ENCODE measurements around the gene SEC23B.
"Not testable (repeated sequence)": the region's sequence is repeated elsewhere in the genome, so short reads cannot be mapped to it uniquely, and the experiment has no call there.

Gene SEC23B

GRCh38 chr20:18497603-18498002 lies 10.1 kb upstream of the SEC23B start:
- no peak overlapping the region for H3K4me3 ChIP-seq (ENCODE audit: low read length)
- H3K27me3 ChIP-seq (ENCODE audit: control insufficient read depth, insufficient read depth, low read length): no peaks in the 10 kb centered on the region
- peaks cover 7% of the 10 kb centered on the region for H3K36me3 ChIP-seq (ENCODE audit: insufficient read depth, low read length)
- H3K4me1 ChIP-seq (ENCODE audit: control insufficient read depth, insufficient read depth, low read length): peaks cover 9% of the 10 kb centered on the region
- H3K9ac ChIP-seq (ENCODE audit: low read depth, low read length): peak overlapping the region; percentile 79
- peak overlapping the region; percentile 78 for H3K4me2 ChIP-seq (ENCODE audit: low read length)
- H3K9me3 ChIP-seq (replicated peaks; ENCODE audit: low read length): no peaks in the 10 kb centered on the region

DNA sequence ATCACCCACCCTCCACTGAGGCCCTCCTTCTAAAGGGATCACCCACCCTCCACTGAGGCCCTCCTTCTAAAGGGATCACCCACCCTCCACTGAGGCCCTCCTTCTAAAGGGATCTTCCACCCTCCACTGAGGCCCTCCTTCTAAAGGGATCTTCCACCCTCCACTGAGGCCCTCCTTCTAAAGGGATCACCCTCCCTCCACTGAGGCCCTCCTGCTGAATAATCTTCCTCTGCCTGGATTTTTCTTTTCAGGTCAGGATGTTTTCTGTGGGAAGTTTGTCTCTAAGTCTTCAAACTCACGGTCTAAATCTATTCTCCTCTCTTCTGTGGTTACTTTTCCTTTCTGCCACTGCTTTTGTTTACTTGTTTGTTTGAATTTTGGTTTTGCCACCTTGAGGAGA lies 6.1 kb upstream of the SEC23B start:
- not testable (repeated sequence) for H3K9ac ChIP-seq (ENCODE audit: low read depth, low read length); H3K4me1 ChIP-seq (ENCODE audit: control insufficient read depth, insufficient read depth, low read length); H3K36me3 ChIP-seq (ENCODE audit: insufficient read depth, low read length); H3K4me3 ChIP-seq (ENCODE audit: low read length); H3K9me3 ChIP-seq (replicated peaks; ENCODE audit: low read length); H3K27me3 ChIP-seq (ENCODE audit: control insufficient read depth, insufficient read depth, low read length); H3K4me2 ChIP-seq (ENCODE audit: low read length)

GRCh38 chr20:18504479-18505060 lies 3.2 kb upstream of the SEC23B start:
- Histone ChIP-seq H3K9me3 (replicated peaks; ENCODE audit: low read length) (no peaks in the 10 kb centered on the region), H3K4me1 (ENCODE audit: control insufficient read depth, insufficient read depth, low read length) (peaks cover 11% of the 10 kb centered on the region), H3K4me2 (ENCODE audit: low read length) (no peak overlapping the region), H3K36me3 (ENCODE audit: insufficient read depth, low read length) (peaks cover under 1% of the 10 kb centered on the region), H3K27me3 (ENCODE audit: control insufficient read depth, insufficient read depth, low read length) (peaks cover 7% of the 10 kb centered on the region), H3K4me3 (ENCODE audit: low read length) (no peak overlapping the region), H3K9ac (ENCODE audit: low read depth, low read length) (no peak overlapping the region)

DNA sequence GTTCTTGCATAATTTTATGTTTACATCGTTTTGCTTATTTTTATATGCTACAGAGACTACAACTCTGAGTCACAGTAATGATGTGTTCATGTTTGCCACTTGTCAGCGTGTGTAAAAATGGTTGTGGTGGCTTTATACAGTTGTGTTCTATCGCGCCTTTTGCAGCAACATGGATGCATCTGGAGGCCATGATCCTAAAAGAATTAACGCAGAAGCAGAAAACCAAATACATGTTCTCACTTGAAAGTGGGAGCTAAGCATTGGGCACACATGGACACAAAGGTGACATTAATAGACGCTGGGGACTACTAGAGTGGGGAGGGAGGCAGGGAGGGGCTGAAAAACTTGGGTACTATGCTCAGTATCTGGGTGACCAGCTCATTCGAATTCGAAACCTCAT lies 996 bp upstream of the SEC23B start:
- peaks cover 17% of the 10 kb centered on the region for H3K36me3 ChIP-seq (ENCODE audit: insufficient read depth, low read length)
- peak overlapping the region; percentile 87 for H3K4me3 ChIP-seq (ENCODE audit: low read length)
- H3K9me3 ChIP-seq (replicated peaks; ENCODE audit: low read length): no peaks in the 10 kb centered on the region
- H3K4me2 ChIP-seq (ENCODE audit: low read length): peak overlapping the region; percentile 88
- H3K9ac ChIP-seq (ENCODE audit: low read depth, low read length): peak overlapping the region; percentile 93
- peaks cover 11% of the 10 kb centered on the region for H3K4me1 ChIP-seq (ENCODE audit: control insufficient read depth, insufficient read depth, low read length)
- peaks cover 7% of the 10 kb centered on the region for H3K27me3 ChIP-seq (ENCODE audit: control insufficient read depth, insufficient read depth, low read length)

DNA sequence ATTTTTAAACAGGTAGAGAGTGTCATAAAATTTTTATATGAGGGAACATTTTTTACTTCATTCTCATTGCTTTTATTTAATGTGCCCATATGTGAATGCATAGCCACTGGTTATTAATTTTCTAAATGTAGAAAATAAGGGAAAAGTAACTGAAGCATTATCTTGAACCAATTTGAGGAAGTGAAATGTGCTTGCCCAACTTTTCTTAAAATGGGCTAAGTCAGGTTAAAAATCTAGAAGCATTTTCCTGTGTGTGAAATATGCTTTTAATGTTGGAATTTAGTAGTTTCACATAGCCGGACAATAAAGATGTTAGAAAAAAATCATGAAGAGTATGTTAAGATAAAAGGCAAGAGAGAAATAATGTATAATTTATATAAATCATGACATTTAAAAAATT lies 3.8 kb downstream of the SEC23B start:
- Histone ChIP-seq H3K4me2 (ENCODE audit: low read length) (no peak overlapping the region), H3K9ac (ENCODE audit: low read depth, low read length) (no peak overlapping the region), H3K36me3 (ENCODE audit: insufficient read depth, low read length) (peaks cover 40% of the 10 kb centered on the region), H3K9me3 (replicated peaks; ENCODE audit: low read length) (no peaks in the 10 kb centered on the region), H3K4me3 (ENCODE audit: low read length) (no peak overlapping the region), H3K27me3 (ENCODE audit: control insufficient read depth, insufficient read depth, low read length) (no peaks in the 10 kb centered on the region), H3K4me1 (ENCODE audit: control insufficient read depth, insufficient read depth, low read length) (peaks cover 10% of the 10 kb centered on the region)

GRCh38 chr20:18513208-18513607 lies 5.5 kb downstream of the SEC23B start:
- no peaks in the 10 kb centered on the region for H3K27me3 ChIP-seq (ENCODE audit: control insufficient read depth, insufficient read depth, low read length)
- H3K4me1 ChIP-seq (ENCODE audit: control insufficient read depth, insufficient read depth, low read length): peaks cover 4% of the 10 kb centered on the region
- H3K4me2 ChIP-seq (ENCODE audit: low read length): no peak overlapping the region
- H3K36me3 ChIP-seq (ENCODE audit: insufficient read depth, low read length): peaks cover 40% of the 10 kb centered on the region
- no peak overlapping the region for H3K4me3 ChIP-seq (ENCODE audit: low read length)
- no peak overlapping the region for H3K9ac ChIP-seq (ENCODE audit: low read depth, low read length)
- no peaks in the 10 kb centered on the region for H3K9me3 ChIP-seq (replicated peaks; ENCODE audit: low read length)

GRCh38 chr20:18514127-18514526 lies 6.4 kb downstream of the SEC23B start:
- peaks cover 40% of the 10 kb centered on the region for H3K36me3 ChIP-seq (ENCODE audit: insufficient read depth, low read length)
- H3K27me3 ChIP-seq (ENCODE audit: control insufficient read depth, insufficient read depth, low read length): no peaks in the 10 kb centered on the region
- no peak overlapping the region for H3K9ac ChIP-seq (ENCODE audit: low read depth, low read length)
- H3K9me3 ChIP-seq (replicated peaks; ENCODE audit: low read length): no peaks in the 10 kb centered on the region
- H3K4me3 ChIP-seq (ENCODE audit: low read length): no peak overlapping the region
- no peak overlapping the region for H3K4me2 ChIP-seq (ENCODE audit: low read length)
- H3K4me1 ChIP-seq (ENCODE audit: control insufficient read depth, insufficient read depth, low read length): no peaks in the 10 kb centered on the region

DNA sequence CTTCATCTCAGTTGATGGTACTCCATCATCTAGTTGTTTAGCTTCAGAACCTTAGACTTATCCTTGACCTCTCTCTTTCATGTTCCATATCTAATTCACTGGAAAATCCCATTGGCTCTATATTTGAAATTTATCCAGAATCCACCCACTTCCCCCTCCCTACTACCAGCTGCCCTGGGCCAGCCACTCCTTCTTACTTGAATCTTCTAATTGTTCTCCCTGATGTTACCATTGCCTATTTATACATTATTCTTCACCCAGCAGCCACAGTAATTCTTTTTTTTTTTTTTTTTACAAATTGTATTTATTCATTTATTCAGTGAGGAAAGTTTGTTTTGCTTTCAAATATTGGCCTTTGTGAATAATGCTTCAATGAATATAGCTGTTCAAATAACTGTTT lies 8.2 kb downstream of the SEC23B start:
- Histone ChIP-seq H3K4me3 (ENCODE audit: low read length) (no peak overlapping the region), H3K27me3 (ENCODE audit: control insufficient read depth, insufficient read depth, low read length) (no peaks in the 10 kb centered on the region), H3K4me2 (ENCODE audit: low read length) (no peak overlapping the region), H3K36me3 (ENCODE audit: insufficient read depth, low read length) (peaks cover 27% of the 10 kb centered on the region), H3K9me3 (replicated peaks; ENCODE audit: low read length) (no peaks in the 10 kb centered on the region), H3K4me1 (ENCODE audit: control insufficient read depth, insufficient read depth, low read length) (no peaks in the 10 kb centered on the region), H3K9ac (ENCODE audit: low read depth, low read length) (no peak overlapping the region)

GRCh38 chr20:18522066-18522465 lies 14.3 kb downstream of the SEC23B start:
- peak overlapping the region; percentile 27 for H3K4me2 ChIP-seq (ENCODE audit: low read length)
- not testable (repeated sequence) for H3K9me3 ChIP-seq (replicated peaks; ENCODE audit: low read length); H3K4me3 ChIP-seq (ENCODE audit: low read length); H3K27me3 ChIP-seq (ENCODE audit: control insufficient read depth, insufficient read depth, low read length); H3K9ac ChIP-seq (ENCODE audit: low read depth, low read length)
- peaks cover 22% of the 10 kb centered on the region for H3K36me3 ChIP-seq (ENCODE audit: insufficient read depth, low read length)
- peaks cover 39% of the 10 kb centered on the region for H3K4me1 ChIP-seq (ENCODE audit: control insufficient read depth, insufficient read depth, low read length)

DNA sequence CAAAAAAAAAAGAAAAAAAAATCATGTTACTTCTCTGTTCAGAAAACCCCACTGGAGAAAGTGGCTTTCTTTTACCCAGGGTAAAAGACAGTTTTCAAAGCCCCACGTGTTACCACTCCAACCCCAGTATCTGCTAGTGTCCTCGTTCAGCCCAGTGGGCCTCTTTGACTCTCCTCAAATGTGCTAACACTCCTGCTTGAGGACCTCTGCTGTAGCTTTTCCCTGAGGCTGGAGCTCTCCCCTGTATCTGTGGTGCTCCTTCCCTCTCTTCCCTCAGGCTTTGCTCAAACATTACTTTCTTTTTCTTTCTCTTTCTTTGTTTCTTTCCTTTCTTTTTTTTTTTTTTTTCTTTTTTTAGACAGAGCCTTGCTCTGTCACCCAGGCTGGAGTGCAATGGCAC lies 15.3 kb downstream of the SEC23B start:
- Histone ChIP-seq H3K36me3 (ENCODE audit: insufficient read depth, low read length) (peaks cover 29% of the 10 kb centered on the region), H3K9me3 (replicated peaks; ENCODE audit: low read length) (no peaks in the 10 kb centered on the region), H3K4me2 (ENCODE audit: low read length) (no peak overlapping the region), H3K9ac (ENCODE audit: low read depth, low read length) (no peak overlapping the region), H3K4me3 (ENCODE audit: low read length) (no peak overlapping the region), H3K27me3 (ENCODE audit: control insufficient read depth, insufficient read depth, low read length) (no peaks in the 10 kb centered on the region), H3K4me1 (ENCODE audit: control insufficient read depth, insufficient read depth, low read length) (peaks cover 49% of the 10 kb centered on the region)

DNA sequence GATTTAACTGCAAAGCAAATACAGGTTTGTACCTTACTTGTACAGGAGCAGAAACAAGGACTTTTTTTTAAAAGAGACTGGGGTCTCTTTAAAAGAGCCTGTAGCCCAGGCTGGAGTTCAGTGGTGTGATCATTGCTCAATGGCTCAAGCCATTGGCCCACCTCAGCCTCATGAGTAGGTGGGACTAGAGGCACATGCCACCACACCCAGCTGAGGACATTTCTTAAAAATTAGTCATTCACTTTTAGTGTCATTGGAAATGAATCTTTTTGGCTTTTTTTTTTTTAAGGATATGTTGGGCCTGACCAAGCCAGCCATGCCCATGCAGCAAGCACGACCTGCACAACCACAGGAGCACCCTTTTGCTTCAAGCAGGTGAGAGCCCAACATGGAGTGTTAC lies 16.9 kb downstream of the SEC23B start:
- peak overlapping the region; percentile 25 for H3K4me3 ChIP-seq (ENCODE audit: low read length)
- H3K36me3 ChIP-seq (ENCODE audit: insufficient read depth, low read length): peaks cover 45% of the 10 kb centered on the region
- no peaks in the 10 kb centered on the region for H3K27me3 ChIP-seq (ENCODE audit: control insufficient read depth, insufficient read depth, low read length)
- H3K9me3 ChIP-seq (replicated peaks; ENCODE audit: low read length): no peaks in the 10 kb centered on the region
- H3K9ac ChIP-seq (ENCODE audit: low read depth, low read length): peak overlapping the region; percentile 35
- peak overlapping the region; percentile 60 for H3K4me2 ChIP-seq (ENCODE audit: low read length)
- peaks cover 53% of the 10 kb centered on the region for H3K4me1 ChIP-seq (ENCODE audit: control insufficient read depth, insufficient read depth, low read length)

DNA sequence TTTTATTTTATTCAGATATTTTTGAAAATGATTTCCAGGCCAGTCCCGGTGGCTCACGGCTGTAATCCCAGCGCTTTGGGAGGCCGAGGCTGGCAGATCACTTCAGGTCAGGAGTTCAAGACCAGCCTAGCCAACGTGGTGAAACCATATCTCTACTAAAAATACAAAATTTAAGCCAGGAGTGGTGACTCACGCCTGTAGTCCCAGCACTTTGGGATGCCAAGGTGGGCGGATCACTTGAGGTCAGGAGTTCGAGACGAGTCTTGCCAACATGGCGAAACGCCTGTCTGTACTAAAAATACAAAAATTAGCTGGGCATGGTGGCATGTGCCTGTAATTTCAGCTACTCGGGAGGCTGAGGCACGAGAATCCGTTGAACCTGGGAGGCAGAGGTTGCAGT lies 19.0 kb downstream of the SEC23B start:
- H3K4me2 ChIP-seq (ENCODE audit: low read length); H3K9me3 ChIP-seq (replicated peaks; ENCODE audit: low read length); H3K4me3 ChIP-seq (ENCODE audit: low read length); H3K9ac ChIP-seq (ENCODE audit: low read depth, low read length); H3K27me3 ChIP-seq (ENCODE audit: control insufficient read depth, insufficient read depth, low read length): not testable (repeated sequence)
- Histone ChIP-seq H3K4me1 (ENCODE audit: control insufficient read depth, insufficient read depth, low read length) (peaks cover 50% of the 10 kb centered on the region), H3K36me3 (ENCODE audit: insufficient read depth, low read length) (peaks cover 57% of the 10 kb centered on the region)
